ENCODE results near the gene TFCP2. TPM values are rescaled to one million over a fixed set of nuclear protein-coding genes. Genes with fewer than 3 reads are reported as not detected.
"Not testable (repeated sequence)": the region's sequence is repeated elsewhere in the genome, so short reads cannot be mapped to it uniquely, and the experiment has no call there.

The TFCP2 gene
- total RNA-seq, 1 experiment from 2014 or later: 6.5 TPM

DNA sequence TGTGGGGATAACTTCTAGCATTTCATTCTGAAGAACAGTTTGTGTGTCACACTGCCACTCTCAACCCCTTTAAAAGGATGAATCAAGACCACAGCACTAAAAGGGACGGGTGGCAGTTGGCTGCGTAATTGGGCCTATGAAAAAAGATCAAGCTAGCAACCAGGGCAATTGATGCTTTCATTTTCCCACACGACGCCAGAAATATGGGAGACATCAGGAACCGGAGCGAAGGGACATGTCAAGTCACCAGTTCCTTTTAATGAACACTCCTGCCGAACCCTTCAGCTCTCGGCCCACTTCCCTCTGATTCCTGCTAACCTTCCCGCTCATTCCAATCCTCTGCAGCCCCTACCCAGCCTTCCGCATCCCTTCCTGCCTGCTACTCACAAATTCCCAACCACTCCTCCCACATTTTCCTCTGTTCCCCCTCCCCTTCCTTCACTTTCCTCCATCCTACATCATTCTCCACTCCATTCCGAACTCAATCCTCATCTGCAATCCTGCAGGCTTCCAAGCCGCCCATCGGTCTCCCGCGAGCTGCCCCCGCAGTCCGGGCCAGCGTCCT, 90.3 kb downstream of the TFCP2 start:
- peak; percentile 16 for DNase-seq (ENCODE audit: low spot score)

DNA sequence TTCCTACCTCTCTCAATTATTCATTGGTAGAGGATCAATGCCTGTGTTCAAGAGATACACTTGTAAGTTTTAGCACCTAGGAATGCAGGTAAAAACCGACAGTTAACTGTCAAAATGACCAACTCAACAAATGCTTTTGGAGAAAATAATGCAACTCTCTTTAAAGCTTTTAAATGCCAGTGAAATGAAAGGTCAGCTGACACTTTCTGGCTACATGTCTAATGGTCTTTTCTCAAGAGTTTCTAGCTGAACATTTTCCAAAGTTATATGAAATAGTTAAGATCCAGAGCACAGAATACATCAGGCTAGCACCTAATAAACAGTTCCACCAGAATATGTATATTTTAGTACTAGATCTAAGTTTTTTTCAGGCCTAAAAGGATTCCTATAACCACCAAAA, 91.5 kb downstream of the TFCP2 start:
- no peak for DNase-seq (ENCODE audit: low spot score)

- no peak for DNase-seq (ENCODE audit: low spot score)
Observed at GRCh38 chr12:51080136-51080535, 92.8 kb downstream of the TFCP2 start.

GRCh38 chr12:51078866-51079265, 94.1 kb downstream of the TFCP2 start:
- not testable (repeated sequence) for DNase-seq (ENCODE audit: low spot score)

DNA sequence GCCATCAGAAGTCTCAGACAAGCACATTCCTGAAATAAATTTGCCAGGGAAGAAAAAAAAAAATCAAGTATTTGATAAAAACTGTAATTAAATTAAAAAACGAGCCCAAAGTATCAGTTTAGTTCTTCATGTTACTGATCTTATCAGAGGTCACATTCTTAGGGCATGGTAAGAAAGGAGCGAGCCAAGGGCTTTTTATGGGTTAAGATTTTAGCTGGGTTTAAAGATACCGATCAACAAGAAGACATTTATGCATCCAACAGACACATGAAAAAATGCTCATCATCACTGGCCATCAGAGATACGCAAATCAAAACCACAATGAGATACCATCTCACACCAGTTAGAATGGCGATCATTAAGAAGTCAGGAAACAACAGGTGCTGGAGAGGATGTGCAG, 94.6 kb downstream of the TFCP2 start:
- not testable (repeated sequence) for DNase-seq (ENCODE audit: low spot score)

- DNase-seq (ENCODE audit: low spot score): no peak
Observed at GRCh38 chr12:51077930-51078329, 95.0 kb downstream of the TFCP2 start.

DNA sequence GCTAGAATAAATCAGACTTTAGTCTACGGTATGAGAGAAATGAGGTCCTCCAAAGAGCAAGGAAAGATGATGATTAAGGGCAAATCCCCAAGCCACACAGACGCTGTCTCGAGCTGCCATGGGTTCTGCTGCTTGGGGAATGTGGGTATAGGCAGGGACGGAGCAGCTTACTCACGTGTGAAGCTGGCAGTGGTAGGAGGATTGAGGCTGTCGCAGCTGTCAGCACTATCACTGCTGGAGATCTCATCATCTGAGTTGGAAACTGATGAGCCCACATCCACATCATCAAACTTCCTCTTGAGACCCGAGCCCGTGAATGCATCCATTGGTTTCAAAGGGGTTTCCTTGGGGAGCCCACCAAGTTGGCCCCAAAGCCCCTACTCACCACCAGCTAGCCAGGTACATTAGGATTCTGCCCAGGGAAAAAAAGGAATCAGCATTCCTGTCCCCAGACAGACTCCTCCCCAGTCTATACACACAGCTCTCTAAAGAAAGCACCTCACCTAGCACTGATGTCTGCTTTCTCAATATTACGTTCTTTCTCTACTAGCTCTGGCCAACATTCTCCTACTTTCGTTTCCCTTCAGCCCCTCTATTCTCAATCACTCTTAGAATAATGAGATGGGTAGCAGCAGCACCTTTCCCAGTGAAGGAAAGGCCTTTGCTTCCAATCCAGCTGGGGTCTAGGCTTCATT, 96.6 kb downstream of the TFCP2 start:
- DNase-seq (ENCODE audit: low spot score): no peak

- no peak for DNase-seq (ENCODE audit: low spot score)
Observed at GRCh38 chr12:51075390-51075789, 97.5 kb downstream of the TFCP2 start.

- DNase-seq (ENCODE audit: low spot score): no peak
Observed at GRCh38 chr12:51071663-51072062, 101.3 kb downstream of the TFCP2 start.

DNA sequence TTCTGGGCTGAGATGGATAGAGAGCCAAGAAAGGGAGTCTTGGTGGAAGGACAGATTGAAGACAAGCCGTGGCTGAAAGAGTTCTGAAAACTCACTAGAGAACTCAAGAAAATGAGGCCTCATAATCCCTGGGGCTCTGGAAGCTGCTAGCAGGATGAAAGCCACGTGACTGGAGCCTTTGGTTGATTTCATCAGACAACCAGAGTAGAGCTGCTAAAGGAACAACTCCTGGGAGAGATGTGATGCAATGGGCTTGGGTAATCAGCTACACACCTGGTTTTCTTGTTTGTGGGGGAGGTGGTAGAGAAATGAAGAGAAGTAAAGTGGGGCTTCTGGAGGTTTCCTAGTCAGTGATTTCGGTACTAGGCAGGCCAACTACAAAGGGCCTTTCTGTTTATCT, 102.9 kb downstream of the TFCP2 start:
- DNase-seq (ENCODE audit: low spot score): peak; percentile 67

DNA sequence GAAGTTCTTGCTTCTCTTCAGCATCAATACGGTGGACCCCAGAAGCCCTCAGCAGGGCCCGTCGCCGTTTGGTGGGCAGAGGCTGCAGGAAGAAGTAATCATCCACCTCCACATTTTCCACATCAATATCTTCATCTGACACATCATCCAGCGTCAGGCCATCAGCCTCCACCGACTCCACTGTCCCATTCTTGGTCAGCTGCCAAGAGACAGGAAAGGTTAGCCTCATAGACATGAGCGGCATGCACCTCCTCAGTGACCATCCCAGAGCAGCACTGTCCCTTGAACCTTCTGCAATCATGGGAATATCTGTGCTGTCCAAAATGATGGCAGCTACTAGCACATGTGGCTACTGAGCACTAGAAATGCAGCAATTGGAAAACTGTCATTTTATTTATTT, 105.2 kb downstream of the TFCP2 start:
- no peak for DNase-seq (ENCODE audit: low spot score)

DNA sequence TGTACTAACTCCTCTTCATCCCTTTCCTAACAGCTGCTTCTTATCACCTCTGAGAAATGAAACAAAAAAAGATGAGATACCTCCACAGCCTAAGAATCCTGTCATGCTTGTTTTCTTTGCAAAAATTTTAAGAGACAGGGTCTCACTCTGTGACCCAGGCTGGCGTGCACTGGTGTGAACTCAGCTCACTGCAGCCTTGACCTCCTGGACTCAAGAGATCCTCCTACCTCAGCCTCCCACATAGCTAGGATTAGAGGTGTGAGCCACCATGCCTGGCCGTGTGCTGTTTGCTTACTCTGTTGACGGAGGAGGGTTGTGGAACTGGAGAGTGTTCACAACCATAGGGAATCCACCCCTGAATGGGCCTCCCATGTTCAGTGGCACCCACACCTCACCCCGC, 105.7 kb downstream of the TFCP2 start:
- no peak for DNase-seq (ENCODE audit: low spot score)

DNA sequence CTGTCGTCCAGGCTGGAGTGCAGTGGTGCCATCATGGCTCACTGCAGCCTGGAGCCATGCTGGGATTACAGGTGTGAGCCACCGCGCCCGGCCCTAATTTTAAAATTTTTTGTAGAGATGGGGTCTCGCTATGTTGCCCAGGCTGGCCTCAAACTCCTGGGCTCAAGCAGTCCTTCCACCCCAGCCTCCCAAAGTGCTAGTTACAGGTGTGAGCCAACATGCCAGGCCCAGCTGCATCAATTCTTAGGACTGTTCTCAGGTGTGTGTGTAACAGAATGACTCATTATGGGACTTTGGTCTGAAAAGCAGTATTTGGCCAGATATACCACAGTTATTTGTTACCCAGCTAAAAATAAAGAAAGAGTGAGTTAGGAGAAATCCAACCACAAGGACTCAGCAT, 107.4 kb downstream of the TFCP2 start:
- no peak for DNase-seq (ENCODE audit: low spot score)

GRCh38 chr12:51062631-51063397, 110.1 kb downstream of the TFCP2 start:
- no peak for DNase-seq (ENCODE audit: low spot score)

- no peak for DNase-seq (ENCODE audit: low spot score)
Observed at GRCh38 chr12:51059086-51059485, 113.8 kb downstream of the TFCP2 start.

DNA sequence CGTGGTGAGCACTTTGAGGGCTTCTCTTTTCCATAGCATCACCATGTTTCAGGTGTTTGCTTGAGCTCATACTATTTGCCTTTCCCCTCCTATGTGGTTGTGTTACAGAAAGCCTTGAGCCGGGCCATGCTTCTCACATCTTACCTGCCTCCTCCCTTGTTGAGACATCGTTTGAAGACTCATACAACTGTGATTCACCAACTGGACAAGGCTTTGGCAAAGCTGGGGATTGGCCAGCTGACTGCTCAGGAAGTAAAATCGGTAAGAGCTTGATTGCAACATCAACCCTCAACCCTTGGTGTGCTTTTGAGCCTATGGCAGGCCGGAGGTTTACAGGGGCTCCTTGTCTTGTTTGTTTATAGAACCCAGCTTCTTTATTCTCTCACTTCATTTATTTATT, 116.7 kb downstream of the TFCP2 start:
- DNase-seq (ENCODE audit: low spot score): peak; percentile 16

DNA sequence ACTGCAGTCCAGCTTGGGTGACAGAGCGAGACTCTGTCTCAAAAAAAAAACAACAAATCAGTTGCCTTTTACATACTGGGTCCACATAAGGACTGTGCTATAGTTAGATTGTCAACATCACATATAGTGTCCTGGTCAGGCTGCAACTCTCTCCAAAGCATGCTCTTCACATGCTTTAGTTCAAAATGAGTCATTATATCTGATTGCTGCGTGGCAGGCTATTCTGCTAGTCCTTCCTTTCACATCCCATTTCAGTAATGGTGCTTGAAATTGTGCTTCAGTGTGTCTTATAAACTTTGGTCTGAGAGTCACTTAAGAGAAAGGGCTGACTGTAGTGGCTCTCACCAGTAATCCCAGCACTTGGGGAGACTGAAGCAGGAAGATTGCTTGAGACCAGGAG, 117.9 kb downstream of the TFCP2 start:
- no peak for DNase-seq (ENCODE audit: low spot score)

GRCh38 chr12:51051787-51052186, 121.1 kb downstream of the TFCP2 start:
- DNase-seq (ENCODE audit: low spot score): no peak

- DNase-seq (ENCODE audit: low spot score): no peak
Observed at GRCh38 chr12:51049525-51049924, 123.4 kb downstream of the TFCP2 start.

DNA sequence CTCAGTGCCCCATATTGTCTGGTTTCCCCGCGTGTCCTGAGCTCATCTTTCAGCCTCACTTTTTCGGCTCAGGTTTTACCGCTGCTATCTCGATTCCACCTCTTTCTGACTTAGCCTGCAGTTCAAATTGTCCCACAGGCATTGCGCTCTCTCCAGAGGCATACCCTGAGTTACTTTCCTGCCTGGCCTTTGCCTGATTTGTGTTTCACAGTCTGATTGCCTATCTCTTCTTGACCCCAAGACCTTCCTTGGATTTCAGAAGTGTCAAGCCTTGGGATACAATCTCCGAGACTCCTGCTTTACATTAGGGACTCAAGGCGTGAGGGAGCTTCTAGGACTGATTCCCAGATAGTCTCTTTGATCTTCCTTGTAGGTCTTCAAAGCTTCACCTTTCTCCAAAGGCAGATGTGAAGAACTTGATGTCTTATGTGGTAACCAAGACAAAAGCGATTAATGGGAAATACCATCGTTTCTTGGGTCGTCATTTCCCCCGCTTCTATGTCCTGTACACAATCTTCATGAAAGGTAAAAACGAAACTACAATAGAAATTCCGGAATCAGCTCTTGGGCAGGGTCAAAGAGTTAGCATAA, 124.2 kb downstream of the TFCP2 start:
- no peak for DNase-seq (ENCODE audit: low spot score)

DNA sequence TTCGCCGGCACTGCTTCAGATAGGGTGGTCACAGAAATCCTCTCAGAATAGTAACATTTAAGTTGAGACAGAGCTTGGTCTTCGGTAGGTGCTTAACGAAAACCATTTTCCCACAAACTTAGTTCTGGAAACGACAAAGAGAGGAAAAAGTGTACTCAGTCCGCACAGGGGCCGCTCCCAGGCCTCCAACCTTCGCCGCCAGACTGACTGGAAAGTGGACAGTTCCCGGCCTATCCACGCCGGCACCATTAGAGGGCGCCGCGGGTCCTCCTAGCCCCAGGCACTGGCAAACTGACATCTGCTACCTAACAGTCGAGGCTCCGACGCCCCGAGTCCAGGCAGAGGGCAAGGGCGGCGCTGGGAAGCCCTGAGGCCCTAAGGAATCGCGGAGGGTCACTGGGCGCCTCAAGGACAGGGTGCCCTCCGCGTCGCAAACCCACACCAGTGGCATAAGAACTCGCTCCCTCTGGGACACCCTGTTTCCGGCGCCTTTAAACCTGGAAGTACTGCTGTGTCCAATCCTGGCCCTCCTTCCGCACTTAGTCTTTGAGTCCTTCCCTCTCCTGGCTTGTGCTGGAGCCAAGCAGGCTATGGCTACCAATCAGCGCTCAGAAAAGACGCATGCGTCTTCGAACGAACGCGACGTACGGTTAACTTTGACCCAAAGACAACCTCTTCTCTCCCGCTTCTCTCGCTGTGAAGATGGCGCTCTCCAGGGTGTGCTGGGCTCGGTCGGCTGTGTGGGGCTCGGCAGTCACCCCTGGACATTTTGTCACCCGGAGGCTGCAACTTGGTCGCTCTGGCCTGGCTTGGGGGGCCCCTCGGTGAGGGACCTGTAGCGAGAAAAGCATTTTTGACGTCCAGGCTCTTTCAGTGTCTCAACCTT, 125.0 kb downstream of the TFCP2 start, which contains the start of gene LETMD1:
TSS of gene LETMD1 (plus strand) at position 673 of the 886 bp plus-strand sequence. CDS start at position 703, 30 bp downstream.
- DNase-seq (ENCODE audit: low spot score): peak; percentile 99
